H9 (cell line): ENCODE measurements around the gene NKAIN4. TPM values are rescaled to one million over a fixed set of nuclear protein-coding genes. Genes with fewer than 3 reads are reported as not detected.

Source experiments
- DNase-seq: peaks from one replicate; pipeline ENCODE4 v3.0.0-alpha.2; 2017
- H2AFZ ChIP-seq: one replicate; pipeline ENCODE4 v1.6.1; 2013; ENCODE audit warnings: mild to moderate bottlenecking, low read length, control low read depth, moderate library complexity
- H2AK5ac ChIP-seq: 2 replicates; pipeline ENCODE4 v1.6.1; 2013; ENCODE audit warnings: low read length, control low read depth, mixed read lengths; ENCODE audit not compliant: insufficient read length
- H2BK120ac ChIP-seq: one replicate; pipeline ENCODE4 v1.6.1; 2013; ENCODE audit warnings: low read depth, mild to moderate bottlenecking, low read length, control low read depth, inconsistent platforms; ENCODE audit not compliant: poor library complexity, severe bottlenecking
- H2BK12ac ChIP-seq: 2 replicates; pipeline ENCODE4 v1.6.1; 2013; ENCODE audit warnings: low read length, control low read depth, mixed read lengths, low read depth; ENCODE audit not compliant: insufficient read length
- H2BK15ac ChIP-seq: 2 replicates; pipeline ENCODE4 v1.6.1; 2013; ENCODE audit warnings: low read depth, low read length, control low read depth
- H2BK20ac ChIP-seq: one replicate; pipeline ENCODE4 v1.6.1; 2013; ENCODE audit warnings: low read depth, mild to moderate bottlenecking, low read length, control low read depth, inconsistent platforms; ENCODE audit not compliant: poor library complexity, severe bottlenecking
- H2BK5ac ChIP-seq: 2 replicates; pipeline ENCODE4 v1.6.1; 2013; ENCODE audit warnings: low read length, control low read depth, mixed read lengths; ENCODE audit not compliant: insufficient read length
- H3K14ac ChIP-seq: 2 replicates; pipeline ENCODE4 v1.6.1; 2013; ENCODE audit warnings: low read length, control low read depth; ENCODE audit not compliant: insufficient read depth
- H3K18ac ChIP-seq: 2 replicates; pipeline ENCODE4 v1.6.1; 2013; ENCODE audit warnings: low read depth, mild to moderate bottlenecking, mixed read lengths, low read length, control low read depth; ENCODE audit not compliant: insufficient read length
- H3K23ac ChIP-seq: 2 replicates; pipeline ENCODE4 v1.6.1; 2013; ENCODE audit warnings: low read length, control low read depth, mixed read lengths, low read depth; ENCODE audit not compliant: insufficient read length
- H3K23me2 ChIP-seq: 2 replicates; pipeline ENCODE4 v1.6.1; 2013; ENCODE audit warnings: low read depth, mild to moderate bottlenecking, mixed read lengths, low read length, control low read depth; ENCODE audit not compliant: insufficient read length, poor library complexity, severe bottlenecking
- H3K27ac ChIP-seq: 2 replicates; pipeline ENCODE4 v1.5.1; 2013; ENCODE audit warnings: low read length, control low read depth, mixed read lengths, low read depth; ENCODE audit not compliant: insufficient read length
- H3K27me3 ChIP-seq: 2 replicates; pipeline ENCODE4 v1.6.1; 2013; ENCODE audit warnings: low read length, control low read depth, inconsistent platforms; ENCODE audit not compliant: insufficient read depth
- H3K4ac ChIP-seq: 2 replicates; pipeline ENCODE4 v1.6.1; 2013; ENCODE audit warnings: low read depth, mild to moderate bottlenecking, control low read depth, inconsistent platforms, low read length, moderate library complexity
- H3K4me1 ChIP-seq: 2 replicates; pipeline ENCODE4 v1.6.1; 2013; ENCODE audit warnings: low read length, control low read depth, inconsistent platforms; ENCODE audit not compliant: insufficient read depth
- H3K4me2 ChIP-seq: 2 replicates; pipeline ENCODE4 v1.6.1; 2013; ENCODE audit warnings: low read length, control low read depth, mixed read lengths; ENCODE audit not compliant: insufficient read length, insufficient read depth
- H3K56ac ChIP-seq: 2 replicates; pipeline ENCODE4 v1.6.1; 2013; ENCODE audit warnings: low read depth, mild to moderate bottlenecking, mixed read lengths, low read length, control low read depth; ENCODE audit not compliant: insufficient read length
- H3K79me1 ChIP-seq: 2 replicates; pipeline ENCODE4 v1.6.1; 2013; ENCODE audit warnings: low read depth, mild to moderate bottlenecking, moderate library complexity, low read length, control low read depth, inconsistent platforms; ENCODE audit not compliant: insufficient read depth, poor library complexity, severe bottlenecking
- H3K79me2 ChIP-seq: 2 replicates; pipeline ENCODE4 v1.6.1; 2013; ENCODE audit warnings: low read length, control low read depth, inconsistent platforms; ENCODE audit not compliant: insufficient read depth
- H3K9ac ChIP-seq: 2 replicates; pipeline ENCODE4 v1.6.1; 2013; ENCODE audit warnings: low read length, control low read depth, mixed read lengths; ENCODE audit not compliant: insufficient read length; ENCODE audit errors: extremely low read depth
- H3K9me3 ChIP-seq: one replicate; pipeline ENCODE4 v1.6.1; 2013; ENCODE audit warnings: low read depth, low read length, inconsistent platforms; ENCODE audit not compliant: control insufficient read depth
- H3T11ph ChIP-seq: one replicate; pipeline ENCODE4 v1.6.1; 2013; ENCODE audit warnings: mild to moderate bottlenecking, low read length, control low read depth, inconsistent platforms
- H4K20me1 ChIP-seq: one replicate; pipeline ENCODE4 v1.6.1; 2013; ENCODE audit not compliant: control insufficient read depth, insufficient read length, insufficient read depth
- H4K5ac ChIP-seq: 2 replicates; pipeline ENCODE4 v1.6.1; 2013; ENCODE audit warnings: low read depth, mild to moderate bottlenecking, mixed read lengths, low read length, control low read depth; ENCODE audit not compliant: insufficient read length
- H4K8ac ChIP-seq: replicated peaks from 2 replicates; pipeline ENCODE4 v1.6.1; 2013; ENCODE audit warnings: low read length, control low read depth, mixed read lengths, low read depth; ENCODE audit not compliant: insufficient read length
- H4K91ac ChIP-seq: 2 replicates; pipeline ENCODE4 v1.6.1; 2013; ENCODE audit warnings: low read depth, mild to moderate bottlenecking, moderate library complexity, mixed read lengths, low read length, control low read depth; ENCODE audit not compliant: insufficient read length
- H3K27ac Mint-ChIP-seq, 3 experiments: 2 replicates in 2 of 3; 3 replicates in 1 of 3; pipeline ENCODE4 v1.8.0; 2020 to 2021; ENCODE audit warnings: mixed read lengths in 3 of 3, mild to moderate bottlenecking in 1 of 3, moderate library complexity in 1 of 3
- H3K27me3 Mint-ChIP-seq: 2 replicates; pipeline ENCODE4 v1.8.0; 2021; ENCODE audit warnings: low read depth, mild to moderate bottlenecking, moderate library complexity, mixed read lengths
- H3K36me3 Mint-ChIP-seq, 3 experiments: 2 replicates in 2 of 3; 3 replicates in 1 of 3; pipeline ENCODE4 v1.8.0; 2020 to 2021; ENCODE audit warnings: low read depth in 3 of 3, mixed read lengths in 3 of 3; ENCODE audit not compliant: insufficient read depth in 1 of 3
- H3K4me1 Mint-ChIP-seq, 2 experiments: 2 replicates each; pipeline ENCODE4 v1.8.0; 2020; ENCODE audit warnings: mixed read lengths in 2 of 2
- H3K4me3 Mint-ChIP-seq, 2 experiments: 2 replicates in 1 of 2; 3 replicates in 1 of 2; pipeline ENCODE4 v1.8.0; 2020 to 2021; ENCODE audit warnings: mild to moderate bottlenecking in 2 of 2, mixed read lengths in 2 of 2, moderate library complexity in 1 of 2
- H3K9me3 Mint-ChIP-seq, 2 experiments: 2 replicates in 1 of 2; 3 replicates in 1 of 2; pipeline ENCODE4 v1.8.0; 2020; ENCODE audit warnings: mild to moderate bottlenecking in 2 of 2, mixed read lengths in 2 of 2, moderate library complexity in 1 of 2
- CTCF ChIP-seq: fragments of 200-600 bp; sonication (generic); conservative IDR thresholded peaks from 3 replicates; pipeline ENCODE4 v1.8.0; 2021; ENCODE audit warnings: antibody characterized with exemption, mild to moderate bottlenecking
- WGBS: extraction: QIAGEN DNeasy Blood & Tissue Kit; methylation state at CpG from one replicate; pipeline ENCODE4 v1.1.7; 2013; ENCODE audit warnings: missing lambda C conversion rate, low lambda C conversion rate, mixed read lengths; ENCODE audit not compliant: insufficient read length; ENCODE audit errors: extremely low coverage; 5-methylcytosine and 5-hydroxymethylcytosine counted together
- total RNA-seq: library from RNA; stranded (reverse); gene quantifications from 2 replicates; pipeline ENCODE4 v1.2.1, GENCODE V29; 2021

NKAIN4 gene
- total RNA-seq, 1 experiment from 2014 or later = 20.9 TPM

GRCh38 chr20:63284981-63285524 lies 30.8 kb upstream of the NKAIN4 start:
- no CpG with 5 or more reads among the region's 13 CpGs for WGBS
- no peaks in the 10 kb centered on the region for H3K9me3 ChIP-seq
- no peak overlapping the region for H2BK5ac ChIP-seq
- H2BK120ac ChIP-seq = no peak overlapping the region
- H4K20me1 ChIP-seq = no peaks in the 10 kb centered on the region
- H3K9ac ChIP-seq = no peak overlapping the region
- H3T11ph ChIP-seq = no peak overlapping the region
- no peak overlapping the region for H2AFZ ChIP-seq
- no peak for TF ChIP-seq CTCF
- no peak overlapping the region for H2BK20ac ChIP-seq
- H2AK5ac ChIP-seq = no peak overlapping the region
- no peak overlapping the region for H2BK15ac ChIP-seq
- Mint-ChIP-seq H3K4me1 (no peaks in the 10 kb centered on the region), H3K27ac (no peak overlapping the region; a peak in 1 of 7 replicates), H3K9me3 (no peaks in the 10 kb centered on the region), H3K4me3 (no peak overlapping the region), H3K27me3 (no peaks in the 10 kb centered on the region), H3K36me3 (peaks cover 8 to 65% (median 50%) of the 10 kb centered on the region in 3 experiments; a peak in 6 of 7 replicates)
- H4K8ac ChIP-seq = no peak overlapping the region
- H3K23ac ChIP-seq = no peak overlapping the region
- H3K27me3 ChIP-seq = no peaks in the 10 kb centered on the region
- peaks cover 3% of the 10 kb centered on the region for H3K23me2 ChIP-seq
- DNase-seq = no peak
- no peak overlapping the region for H4K91ac ChIP-seq
- H3K27ac ChIP-seq = no peak overlapping the region
- no peak overlapping the region for H4K5ac ChIP-seq
- no peak overlapping the region for H3K4me2 ChIP-seq
- H3K18ac ChIP-seq = no peak overlapping the region
- no peak overlapping the region for H3K4ac ChIP-seq
- no peak overlapping the region for H3K56ac ChIP-seq
- H3K14ac ChIP-seq = no peak overlapping the region
- H3K79me2 ChIP-seq = no peaks in the 10 kb centered on the region
- no peak overlapping the region for H2BK12ac ChIP-seq
- H3K4me1 ChIP-seq = no peaks in the 10 kb centered on the region
- H3K79me1 ChIP-seq = no peaks in the 10 kb centered on the region
